Mammary epithelial cell (primary cell): Measurements from ENCODE around the gene TMEM91.

Experiments used
- CTCF ChIP-seq, 2 donors: IDR thresholded peaks in 1 of 2; conservative IDR thresholded peaks in 1 of 2; 2 replicates each; pipeline ENCODE4 v1.5.1; 2011 to 2012; ENCODE audit warnings: inconsistent platforms in 2 of 2, low read length in 2 of 2, mild to moderate bottlenecking in 2 of 2, control low read depth in 1 of 2, low read depth in 1 of 2; ENCODE audit not compliant: insufficient read depth in 1 of 2; ENCODE audit errors: extremely low read depth in 1 of 2
- EZH2 ChIP-seq: IDR thresholded peaks from 2 replicates; pipeline ENCODE4 v1.6.1; 2012; ENCODE audit warnings: low read length, inconsistent platforms, borderline replicate concordance

GRCh38 chr19:41433171-41433570 is 56.8 kb downstream of the TMEM91 start:
- TF ChIP-seq CTCF (conservative IDR thresholded peaks at IDR 0.05 in 1 of 2, IDR thresholded peaks at IDR 0.05 in 1 of 2; ENCODE audit: extremely low read depth in 1 of 2, insufficient read depth in 1 of 2, low read depth in 1 of 2, low read length in 2 of 2) (no peak), EZH2 (no peak)
